Astrocyte of the cerebellum (primary cell): ENCODE results near the gene PHF2.

ENCODE experiments used
- DNase-seq: peaks from one replicate; pipeline ENCODE4 v3.0.0-alpha.2; 2011; ENCODE audit warnings: low read depth
- H3K4me3 ChIP-seq: 2 replicates; pipeline ENCODE4 v1.5.1; 2011; ENCODE audit warnings: mild to moderate bottlenecking, low read depth, low read length, moderate library complexity
- CTCF ChIP-seq: IDR thresholded peaks from 2 replicates; pipeline ENCODE4 v1.5.1; 2012; ENCODE audit warnings: low read length, low read depth, moderate library complexity, mild to moderate bottlenecking; ENCODE audit errors: missing control alignments
- in situ Hi-C: cut with HindIII; loops from 2 replicates; pipeline ENCODE4 v1.10.0; 2017; ENCODE audit warnings: low sequenced_read_pairs

The PHF2 gene

GRCh38 chr9:93682155-93682968, 106.0 kb downstream of the PHF2 start:
- peak; percentile 89 for TF ChIP-seq CTCF
- in situ Hi-C loops, result loop anchor here (10.0 kb wide), 1 partner anchor 262 kb away; no protein-coding TSS in a partner anchor
- H3K4me3 ChIP-seq, result no peak overlapping the region
- peak; percentile 5 for DNase-seq

GRCh38 chr9:93683331-93684134, 107.1 kb downstream of the PHF2 start:
- no peak overlapping the region for H3K4me3 ChIP-seq
- no peak for TF ChIP-seq CTCF
- in situ Hi-C loops, result loop anchor here (10.0 kb wide), 1 partner anchor 261 kb away; no protein-coding TSS in a partner anchor
- DNase-seq, result no peak

- no peak for DNase-seq
- TF ChIP-seq CTCF, result no peak
- no peak overlapping the region for H3K4me3 ChIP-seq
- in situ Hi-C loops, result loop anchor here (10.0 kb wide), 1 partner anchor 261 kb away; no protein-coding TSS in a partner anchor
Observed at GRCh38 chr9:93684161-93684765, 107.9 kb downstream of the PHF2 start.

GRCh38 chr9:93684806-93685543, 108.6 kb downstream of the PHF2 start:
- DNase-seq, result no peak
- no peak overlapping the region for H3K4me3 ChIP-seq
- in situ Hi-C loops, result loop anchor here (10.0 kb wide), 1 partner anchor 260 kb away; no protein-coding TSS in a partner anchor
- TF ChIP-seq CTCF, result no peak

GRCh38 chr9:93686127-93686879, 109.9 kb downstream of the PHF2 start:
- in situ Hi-C loops, result loop anchor here (10.0 kb wide), 1 partner anchor 258 kb away; no protein-coding TSS in a partner anchor
- no peak for DNase-seq
- no peak overlapping the region for H3K4me3 ChIP-seq
- TF ChIP-seq CTCF, result no peak
